Iris pigment epithelial cell (primary cell): ENCODE data around the gene GSTT2.
"Not testable (repeated sequence)": the region's sequence is repeated elsewhere in the genome, so short reads cannot be mapped to it uniquely, and the experiment has no call there.

ENCODE experiments used
- DNase-seq: peaks from one replicate; pipeline ENCODE4 v3.0.0-alpha.2; 2011; ENCODE audit warnings: low read depth

GSTT2 gene

GRCh38 chr22:23974345-23974744 is 5.6 kb upstream of the GSTT2 start, which contains the start of gene DDT:
Gene DDT (minus strand): TSS chr22:23974441. CDS start chr22:23974414, 27 bp downstream.
- DNase-seq, result not testable (repeated sequence)

- not testable (repeated sequence) for DNase-seq
Measured at GRCh38 chr22:23974836-23975352, 5.0 kb upstream of the GSTT2 start.

- not testable (repeated sequence) for DNase-seq
Measured at GRCh38 chr22:23977304-23977703, 2.6 kb upstream of the GSTT2 start.

GRCh38 chr22:23980567-23980966 is 633 bp downstream of the GSTT2 start:
- not testable (repeated sequence) for DNase-seq

GRCh38 chr22:23984430-23984829 is 4.5 kb downstream of the GSTT2 start:
- DNase-seq, result peak; percentile 22

- not testable (repeated sequence) for DNase-seq
Measured at GRCh38 chr22:23986089-23986488, 6.2 kb downstream of the GSTT2 start.

- DNase-seq, result not testable (repeated sequence)
Measured at GRCh38 chr22:23986538-23987178, 6.7 kb downstream of the GSTT2 start.

GRCh38 chr22:23989583-23990244 is 9.8 kb downstream of the GSTT2 start:
- DNase-seq, result peak; percentile 61

GRCh38 chr22:23993080-23993479 is 13.1 kb downstream of the GSTT2 start:
- not testable (repeated sequence) for DNase-seq

GRCh38 chr22:23993581-23994177 is 13.7 kb downstream of the GSTT2 start:
- DNase-seq, result not testable (repeated sequence)

- DNase-seq, result no peak
Measured at GRCh38 chr22:23997092-23997491, 17.2 kb downstream of the GSTT2 start.

- not testable (repeated sequence) for DNase-seq
Measured at GRCh38 chr22:23999779-24000178, 19.8 kb downstream of the GSTT2 start.

GRCh38 chr22:24001314-24001713 is 21.4 kb downstream of the GSTT2 start:
- DNase-seq, result no peak

- DNase-seq, result no peak
Measured at GRCh38 chr22:24002272-24002671, 22.3 kb downstream of the GSTT2 start.

GRCh38 chr22:24002851-24003250 is 22.9 kb downstream of the GSTT2 start:
- no peak for DNase-seq

GRCh38 chr22:24003887-24004286 is 24.0 kb downstream of the GSTT2 start:
- DNase-seq, result no peak

- no peak for DNase-seq
Measured at GRCh38 chr22:24005201-24005600, 25.3 kb downstream of the GSTT2 start, which contains the start of gene GSTT4. Gene GSTT4 (minus strand): TSS chr22:24005453. CDS start chr22:24005356, 97 bp downstream.

GRCh38 chr22:24006207-24006913 is 26.4 kb downstream of the GSTT2 start:
- DNase-seq, result no peak

GRCh38 chr22:24006914-24007214 is 26.9 kb downstream of the GSTT2 start:
- no peak for DNase-seq

- no peak for DNase-seq
Measured at GRCh38 chr22:24007253-24008021, 27.5 kb downstream of the GSTT2 start.

GRCh38 chr22:24008022-24008283 is 28.0 kb downstream of the GSTT2 start:
- DNase-seq, result no peak
